GM21360 (cell line): Measurements from ENCODE around the gene AURKAIP1.
"Not testable (repeated sequence)": the region's sequence is repeated elsewhere in the genome, so short reads cannot be mapped to it uniquely, and the experiment has no call there.

Experiments used
- ATAC-seq: cut with Tn5 transposase; IDR thresholded peaks from one replicate; pipeline ENCODE4 v1.9.1; 2021; ENCODE audit warnings: mild to moderate bottlenecking, moderate library complexity; ENCODE audit not compliant: unreplicated experiment

AURKAIP1 gene

DNA sequence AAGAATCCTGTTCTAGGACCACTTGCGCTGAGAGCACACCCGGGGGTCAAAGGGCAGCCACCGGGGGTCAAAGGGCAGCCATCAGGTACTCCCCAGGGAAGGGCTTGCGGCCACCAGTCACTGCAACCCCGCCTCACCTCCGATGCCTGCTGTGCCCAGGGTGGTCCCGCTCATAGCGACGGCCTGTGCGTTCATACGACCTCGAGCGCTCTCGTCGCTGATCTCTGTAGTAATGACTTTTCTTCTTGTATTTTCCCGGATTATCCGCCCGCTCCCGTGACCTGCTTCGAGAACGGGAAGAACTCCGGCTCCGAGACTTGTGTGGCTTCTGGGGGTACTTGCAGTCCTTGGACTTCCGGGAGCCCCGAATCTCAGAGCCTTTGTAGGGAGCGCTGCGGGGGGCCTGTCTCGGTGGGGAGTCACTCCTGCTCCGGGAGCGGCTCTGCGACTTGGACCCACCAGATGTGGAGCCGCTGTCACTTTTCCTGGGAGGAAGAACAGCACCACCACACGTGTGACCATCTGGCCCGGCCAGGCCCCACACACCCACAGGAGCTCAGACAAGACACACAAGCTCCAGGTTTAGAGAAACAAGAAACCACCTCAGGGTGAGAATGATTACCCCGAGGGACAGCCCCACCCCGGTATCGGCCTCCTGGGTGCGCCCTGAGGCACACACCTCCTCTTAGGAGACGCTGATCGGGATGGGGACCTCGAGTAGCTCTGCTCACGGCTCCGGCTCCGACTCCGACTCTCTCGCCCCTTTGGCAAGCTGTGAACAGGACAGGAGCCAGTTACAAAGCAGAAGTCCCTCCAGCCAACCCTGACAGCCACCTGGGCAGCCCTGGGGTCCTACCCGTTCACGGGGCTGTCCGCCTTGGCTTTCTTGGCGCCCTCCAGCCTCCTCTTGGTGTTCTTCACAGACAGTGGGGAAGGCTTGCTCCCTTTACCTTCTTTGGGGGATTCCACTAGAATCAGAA, 12.4 kb upstream of the AURKAIP1 start:
- no peak for ATAC-seq

DNA sequence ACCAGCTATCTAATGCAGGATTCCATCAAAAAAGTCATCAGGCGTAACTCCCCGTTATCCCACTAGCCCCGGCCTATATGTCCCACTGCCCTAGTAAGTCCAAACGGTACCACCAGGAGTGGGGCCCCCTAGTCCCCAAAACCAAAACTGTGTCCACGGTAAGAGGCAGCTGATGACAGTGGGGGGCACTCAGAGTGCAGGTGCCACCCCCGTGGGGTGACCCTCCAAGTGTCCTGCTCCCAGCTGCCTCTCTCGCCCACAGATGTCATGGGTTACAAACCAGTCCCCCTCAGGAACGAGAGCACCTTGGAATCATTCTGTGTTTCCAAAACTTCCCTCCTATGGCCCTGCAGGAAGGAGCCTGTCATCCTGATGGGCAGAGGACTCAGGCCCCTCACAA, 10.9 kb upstream of the AURKAIP1 start:
- ATAC-seq: no peak

DNA sequence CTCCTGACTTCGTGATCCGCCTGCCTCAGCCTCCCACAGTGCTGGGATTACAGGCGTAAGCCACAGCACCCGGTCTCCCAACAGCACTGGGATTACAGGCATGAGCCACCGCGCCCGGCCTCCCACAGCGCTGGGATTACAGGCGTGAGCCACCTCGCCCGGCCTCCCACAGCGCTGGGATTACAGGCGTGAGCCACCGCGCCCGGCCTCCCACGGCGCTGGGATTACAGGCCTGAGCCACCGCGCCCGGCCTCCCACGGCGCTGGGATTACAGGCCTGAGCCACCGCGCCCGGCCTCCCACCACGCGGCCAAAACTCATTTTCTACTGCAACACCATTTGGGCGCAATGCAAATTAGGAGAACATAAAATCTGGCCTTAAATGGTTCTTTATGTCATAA, 10.3 kb upstream of the AURKAIP1 start:
- ATAC-seq: not testable (repeated sequence)

- ATAC-seq: no peak
Observed at GRCh38 chr1:1381294-1381693, 6.3 kb upstream of the AURKAIP1 start.

- no peak for ATAC-seq
Observed at GRCh38 chr1:1380860-1381259, 5.9 kb upstream of the AURKAIP1 start.

GRCh38 chr1:1377540-1378205, 2.7 kb upstream of the AURKAIP1 start:
- no peak for ATAC-seq

- ATAC-seq: no peak
Observed at GRCh38 chr1:1376551-1377226, 1.7 kb upstream of the AURKAIP1 start.

- peak; percentile 6 for ATAC-seq
Observed at GRCh38 chr1:1374589-1374928, 448 bp downstream of the AURKAIP1 start.

GRCh38 chr1:1373815-1374588, 1.0 kb downstream of the AURKAIP1 start:
- ATAC-seq: no peak

DNA sequence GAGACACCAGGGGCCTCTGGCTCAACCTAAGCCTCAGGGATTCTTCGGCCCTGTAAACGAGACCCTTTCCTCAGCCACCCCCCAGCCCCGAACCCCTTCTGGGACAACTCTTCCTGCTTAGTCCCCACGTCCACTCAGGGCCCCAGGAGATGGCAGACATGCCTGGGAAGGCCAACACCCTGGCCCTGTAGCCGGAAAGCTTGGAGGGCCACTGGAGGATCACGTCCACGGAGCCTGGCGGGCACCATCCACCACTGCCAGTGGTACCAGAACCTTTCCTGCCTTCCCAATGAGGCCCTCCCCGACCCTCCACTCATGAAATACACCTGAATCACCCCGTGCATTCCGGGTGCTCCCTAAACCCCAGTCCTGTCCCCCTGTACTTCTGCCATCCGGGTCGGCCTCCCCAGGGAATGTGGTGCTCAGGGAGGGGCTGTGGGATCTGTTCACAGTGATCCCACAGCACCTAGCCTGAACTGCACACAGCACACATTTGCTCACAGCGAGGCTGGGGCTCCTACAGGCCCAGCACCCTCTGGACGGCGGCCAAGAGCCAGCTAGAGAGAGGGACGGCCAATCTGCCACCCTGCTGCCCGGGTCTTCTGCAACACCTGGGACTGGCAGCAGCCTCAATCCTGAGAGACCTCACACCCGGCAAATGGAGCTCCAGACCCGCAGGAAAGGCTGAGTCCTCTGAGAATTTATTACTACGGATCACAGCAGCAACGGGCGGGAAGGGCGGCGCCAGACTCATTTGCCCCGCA, 1.8 kb downstream of the AURKAIP1 start:
- ATAC-seq: no peak

- peak; percentile 28 for ATAC-seq
Observed at GRCh38 chr1:1371746-1372711, 3.0 kb downstream of the AURKAIP1 start.

- ATAC-seq: no peak
Observed at GRCh38 chr1:1371364-1371745, 3.7 kb downstream of the AURKAIP1 start.

DNA sequence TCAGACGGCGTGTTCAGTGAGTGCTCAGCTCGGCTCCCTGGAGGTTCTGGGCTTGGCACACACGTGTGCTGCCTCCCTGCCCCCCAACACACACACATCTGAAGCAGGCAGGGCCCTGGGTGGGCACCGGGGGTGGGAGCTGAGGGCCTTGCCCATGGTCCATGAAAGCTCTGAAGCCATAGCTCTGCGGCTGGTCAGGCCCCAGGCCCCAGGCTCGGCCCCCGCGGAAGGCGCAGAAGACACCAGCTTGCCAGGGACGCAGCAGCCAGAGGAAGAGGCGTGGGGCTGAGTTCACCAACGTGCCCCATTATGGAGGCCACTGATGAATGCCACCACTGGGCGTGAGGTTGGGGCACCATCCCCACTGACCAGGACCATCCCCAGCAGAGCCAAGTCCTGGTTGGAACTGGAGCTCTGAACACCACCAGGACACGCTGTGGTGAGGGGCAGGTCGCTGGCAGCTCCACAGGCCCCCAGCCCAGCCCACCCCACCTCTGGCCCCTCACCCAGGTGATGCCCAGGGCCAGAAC, 4.2 kb downstream of the AURKAIP1 start:
- no peak for ATAC-seq

DNA sequence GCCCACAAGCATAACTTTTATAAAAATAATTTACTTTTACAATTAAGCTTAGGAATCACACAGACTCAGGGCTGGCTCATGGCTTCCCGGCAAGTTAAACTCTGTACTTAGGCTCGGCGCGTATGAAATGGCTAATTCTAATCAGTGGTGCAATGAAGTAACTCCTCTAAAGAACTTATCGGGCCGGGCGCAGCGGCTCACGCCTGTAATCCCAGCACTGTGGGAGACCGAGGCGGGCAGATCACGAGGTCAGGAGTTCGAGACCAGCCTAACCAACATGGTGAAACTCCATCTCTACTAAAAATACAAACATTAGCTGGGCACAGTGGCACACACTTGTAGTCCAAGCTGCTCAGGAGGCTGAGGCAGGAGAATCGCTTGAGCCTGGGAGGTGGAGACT, 4.9 kb downstream of the AURKAIP1 start:
- ATAC-seq: not testable (repeated sequence)

DNA sequence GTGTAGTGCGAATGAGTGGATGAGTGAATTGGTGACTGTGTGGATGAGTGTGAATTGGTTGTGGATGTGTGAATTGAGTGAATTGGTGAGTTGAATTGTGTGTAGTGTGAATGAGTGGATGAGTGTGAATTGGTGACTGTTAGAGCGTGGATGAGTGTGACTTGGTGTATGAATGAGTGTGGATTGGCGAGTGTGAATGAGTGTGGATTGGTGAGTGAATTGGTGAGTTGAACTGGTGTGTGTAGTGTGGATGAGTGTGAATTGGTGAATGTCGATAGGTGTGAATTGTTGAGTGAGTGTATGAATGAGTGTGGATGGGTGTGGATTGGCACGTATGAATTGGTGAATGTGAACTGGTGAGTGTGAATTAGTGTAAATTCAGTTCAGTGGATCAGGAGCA, 7.7 kb downstream of the AURKAIP1 start:
- no peak for ATAC-seq

- ATAC-seq: no peak
Observed at GRCh38 chr1:1366699-1367066, 8.3 kb downstream of the AURKAIP1 start.

DNA sequence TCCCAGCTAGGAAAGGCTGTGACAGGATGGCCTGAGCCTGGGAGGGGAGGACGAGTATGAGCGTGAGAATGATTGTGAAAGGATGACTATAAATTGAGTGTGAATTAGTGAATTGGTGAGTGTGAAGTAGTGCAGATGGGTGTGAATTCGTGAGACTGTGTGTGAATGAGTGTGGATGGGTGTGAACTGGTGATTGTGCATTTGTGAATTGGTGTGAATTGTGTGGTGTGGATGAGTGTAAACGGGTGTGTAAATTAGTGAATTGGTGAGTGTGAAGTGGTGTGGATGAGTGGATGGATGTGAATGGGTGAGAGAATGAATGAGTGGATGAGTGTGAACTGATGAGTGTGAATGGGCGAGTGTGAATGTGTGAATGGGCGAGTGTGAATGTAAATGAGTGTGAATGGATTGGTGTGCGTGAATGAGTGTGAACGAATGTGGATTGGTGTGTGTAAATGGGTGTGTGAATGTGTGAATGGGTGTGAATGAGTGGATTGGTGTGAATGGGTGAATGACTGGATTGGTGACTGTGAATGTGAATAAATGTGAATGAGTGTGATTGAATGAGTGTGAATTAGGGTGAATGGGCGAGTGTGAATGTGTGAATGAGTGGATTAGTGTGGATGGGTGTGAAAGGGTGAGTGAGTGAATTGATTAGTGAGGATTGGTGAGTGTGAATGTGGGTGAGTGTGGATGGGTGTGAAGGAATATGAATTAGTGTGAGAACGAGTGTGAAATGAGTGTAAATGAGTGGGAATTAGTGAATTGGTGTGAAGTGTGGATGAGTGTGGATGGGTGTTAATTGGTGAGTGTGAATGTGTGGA, 8.9 kb downstream of the AURKAIP1 start:
- ATAC-seq: no peak

DNA sequence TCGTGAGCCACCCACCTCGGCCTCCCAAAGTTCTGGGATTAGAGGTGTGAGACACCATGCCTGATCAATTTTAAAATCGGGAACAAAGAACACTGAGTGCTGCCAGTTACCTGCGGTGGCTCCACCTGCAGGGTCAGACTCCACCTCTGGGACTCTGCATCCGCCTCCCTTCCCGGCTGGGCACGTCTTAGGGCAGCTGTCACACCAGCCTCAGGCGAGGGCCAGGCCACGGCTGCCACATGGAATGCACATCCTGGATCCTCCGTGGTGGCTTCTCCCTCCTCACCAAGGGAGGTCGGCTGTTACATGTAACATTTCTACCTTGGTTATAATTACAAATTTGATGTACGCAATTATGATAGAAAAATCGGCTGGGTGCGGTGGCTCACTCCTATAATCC, 10.7 kb downstream of the AURKAIP1 start:
- ATAC-seq: no peak
